GM04503 (cell line): ENCODE measurements around the gene CGB7.
"Not testable (repeated sequence)": the region's sequence is repeated elsewhere in the genome, so short reads cannot be mapped to it uniquely, and the experiment has no call there.

Source experiments
- DNase-seq: peaks from one replicate; pipeline ENCODE4 v3.0.0-alpha.2; 2012; ENCODE audit warnings: low read depth

The CGB7 gene

GRCh38 chr19:49073514-49074378 lies 16.2 kb upstream of the CGB7 start:
- DNase-seq = no peak

- no peak for DNase-seq
Observed at GRCh38 chr19:49071860-49072547, 14.5 kb upstream of the CGB7 start.

GRCh38 chr19:49070416-49070815 lies 12.9 kb upstream of the CGB7 start:
- DNase-seq = no peak

- no peak for DNase-seq
Observed at GRCh38 chr19:49069026-49069425, 11.5 kb upstream of the CGB7 start.

- no peak for DNase-seq
Observed at GRCh38 chr19:49067554-49067953, 10.0 kb upstream of the CGB7 start.

- no peak for DNase-seq
Observed at GRCh38 chr19:49065905-49066512, 8.5 kb upstream of the CGB7 start.

- DNase-seq = no peak
Observed at GRCh38 chr19:49064768-49065611, 7.4 kb upstream of the CGB7 start, which contains the start of gene NTF4. TSS of gene NTF4 (minus strand) at chr19:49064818. CDS start at chr19:49061997, 2,821 bp downstream.

- DNase-seq = no peak
Observed at GRCh38 chr19:49064029-49064629, 6.6 kb upstream of the CGB7 start.

- no peak for DNase-seq
Observed at GRCh38 chr19:49061445-49061844, 3.9 kb upstream of the CGB7 start.

- no peak for DNase-seq
Observed at GRCh38 chr19:49061000-49061399, 3.5 kb upstream of the CGB7 start.

GRCh38 chr19:49059053-49059452 lies 1.5 kb upstream of the CGB7 start:
- no peak for DNase-seq

GRCh38 chr19:49058562-49058961 lies 1.0 kb upstream of the CGB7 start:
- no peak for DNase-seq

GRCh38 chr19:49056902-49057596 lies 500 bp downstream of the CGB7 start:
- DNase-seq = not testable (repeated sequence)

GRCh38 chr19:49056101-49056901 lies 1.2 kb downstream of the CGB7 start:
- no peak for DNase-seq

- DNase-seq = peak; percentile 21
Observed at GRCh38 chr19:49050376-49051033, 7.0 kb downstream of the CGB7 start.

- not testable (repeated sequence) for DNase-seq
Observed at GRCh38 chr19:49049834-49050233, 7.7 kb downstream of the CGB7 start.

- not testable (repeated sequence) for DNase-seq
Observed at GRCh38 chr19:49049011-49049410, 8.5 kb downstream of the CGB7 start, which contains the start of gene CGB8. TSS of gene CGB8 (minus strand) at chr19:49049111. CDS start at chr19:49048739, 372 bp downstream.

GRCh38 chr19:49043548-49043947 lies 14.0 kb downstream of the CGB7 start, which contains the start of gene CGB5:
TSS of gene CGB5 (plus strand) at chr19:49043848. CDS start at chr19:49044210, 362 bp downstream.
- not testable (repeated sequence) for DNase-seq

GRCh38 chr19:49042666-49043065 lies 14.9 kb downstream of the CGB7 start:
- not testable (repeated sequence) for DNase-seq
